HT-29 (cell line): ENCODE data around the gene TOPORS. TPM values are rescaled to one million over a fixed set of nuclear protein-coding genes. Genes with fewer than 3 reads are reported as not detected.
A peak's percentile ranks its signal among the peaks of the same experiment; 100 is the strongest.
"Not testable (repeated sequence)": the region's sequence is repeated elsewhere in the genome, so short reads cannot be mapped to it uniquely, and the experiment has no call there.

Experiments
- DNase-seq: peaks from one replicate; pipeline ENCODE4 v3.0.0-alpha.2; 2015; ENCODE audit warnings: low spot score
- total RNA-seq: library from RNA; depleted of rRNA; stranded (reverse); fragments of >200 nt; shearing (Covaris generic); gene quantifications from 2 replicates; pipeline ENCODE4 v1.2.3, GENCODE V29; 2014

Gene TOPORS
- total RNA-seq, 1 experiment from 2014 or later, result 11.3 TPM

GRCh38 chr9:32566770-32567169, 14.4 kb upstream of the TOPORS start:
- no peak for DNase-seq

GRCh38 chr9:32565967-32566366, 13.6 kb upstream of the TOPORS start:
- DNase-seq, result no peak

GRCh38 chr9:32558408-32558934, 6.1 kb upstream of the TOPORS start:
- DNase-seq, result no peak

- DNase-seq, result no peak
Observed at GRCh38 chr9:32554591-32554990, 2.2 kb upstream of the TOPORS start.

- no peak for DNase-seq
Observed at GRCh38 chr9:32554107-32554506, 1.7 kb upstream of the TOPORS start.

- DNase-seq, result no peak
Observed at GRCh38 chr9:32551276-32552051, 922 bp downstream of the TOPORS start.

GRCh38 chr9:32550562-32551275, 1.7 kb downstream of the TOPORS start:
- DNase-seq, result peak; percentile 86

GRCh38 chr9:32550150-32550561, 2.2 kb downstream of the TOPORS start:
- peak; percentile 28 for DNase-seq

- DNase-seq, result not testable (repeated sequence)
Observed at GRCh38 chr9:32548213-32548612, 4.2 kb downstream of the TOPORS start.

GRCh38 chr9:32545884-32546283, 6.5 kb downstream of the TOPORS start:
- DNase-seq, result no peak

GRCh38 chr9:32543047-32543446, 9.3 kb downstream of the TOPORS start:
- no peak for DNase-seq

GRCh38 chr9:32533816-32534215, 18.6 kb downstream of the TOPORS start:
- DNase-seq, result no peak

GRCh38 chr9:32533336-32533735, 19.1 kb downstream of the TOPORS start:
- DNase-seq, result no peak

GRCh38 chr9:32526707-32527048, 25.7 kb downstream of the TOPORS start:
- no peak for DNase-seq

- peak; percentile 92 for DNase-seq
Observed at GRCh38 chr9:32526041-32526706, 26.2 kb downstream of the TOPORS start, which contains the start of gene RIGI. RIGI (minus strand) TSS chr9:32526196; CDS start chr9:32526166, 30 bp downstream.

GRCh38 chr9:32525709-32526030, 26.7 kb downstream of the TOPORS start:
- no peak for DNase-seq

- DNase-seq, result peak; percentile 56
Observed at GRCh38 chr9:32524892-32525708, 27.3 kb downstream of the TOPORS start.

GRCh38 chr9:32524558-32524891, 27.9 kb downstream of the TOPORS start:
- not testable (repeated sequence) for DNase-seq

- DNase-seq, result no peak
Observed at GRCh38 chr9:32523910-32524309, 28.5 kb downstream of the TOPORS start.

- DNase-seq, result no peak
Observed at GRCh38 chr9:32518276-32518675, 34.1 kb downstream of the TOPORS start.

GRCh38 chr9:32516241-32516640, 36.1 kb downstream of the TOPORS start:
- no peak for DNase-seq

- no peak for DNase-seq
Observed at GRCh38 chr9:32508728-32509127, 43.7 kb downstream of the TOPORS start.
